GM12874 (cell line): ENCODE data around the gene TREML1.

ENCODE experiments used
- TF ChIP-seq, protein P1 (sequence below): IDR thresholded peaks from 2 replicates; pipeline ENCODE4 v1.5.1; 2011; ENCODE audit warnings: low read depth, mild to moderate bottlenecking, control low read depth, low read length, moderate library complexity; ENCODE audit not compliant: insufficient read depth

Gene TREML1

GRCh38 chr6:41100871-41101287 lies 53.3 kb downstream of the TREML1 start:
- TF ChIP-seq, protein P1, sequence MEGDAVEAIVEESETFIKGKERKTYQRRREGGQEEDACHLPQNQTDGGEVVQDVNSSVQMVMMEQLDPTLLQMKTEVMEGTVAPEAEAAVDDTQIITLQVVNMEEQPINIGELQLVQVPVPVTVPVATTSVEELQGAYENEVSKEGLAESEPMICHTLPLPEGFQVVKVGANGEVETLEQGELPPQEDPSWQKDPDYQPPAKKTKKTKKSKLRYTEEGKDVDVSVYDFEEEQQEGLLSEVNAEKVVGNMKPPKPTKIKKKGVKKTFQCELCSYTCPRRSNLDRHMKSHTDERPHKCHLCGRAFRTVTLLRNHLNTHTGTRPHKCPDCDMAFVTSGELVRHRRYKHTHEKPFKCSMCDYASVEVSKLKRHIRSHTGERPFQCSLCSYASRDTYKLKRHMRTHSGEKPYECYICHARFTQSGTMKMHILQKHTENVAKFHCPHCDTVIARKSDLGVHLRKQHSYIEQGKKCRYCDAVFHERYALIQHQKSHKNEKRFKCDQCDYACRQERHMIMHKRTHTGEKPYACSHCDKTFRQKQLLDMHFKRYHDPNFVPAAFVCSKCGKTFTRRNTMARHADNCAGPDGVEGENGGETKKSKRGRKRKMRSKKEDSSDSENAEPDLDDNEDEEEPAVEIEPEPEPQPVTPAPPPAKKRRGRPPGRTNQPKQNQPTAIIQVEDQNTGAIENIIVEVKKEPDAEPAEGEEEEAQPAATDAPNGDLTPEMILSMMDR = no peak
